NCI-H1694 (cell line): ENCODE data around the gene ULK4.
"Not testable (repeated sequence)": the region's sequence is repeated elsewhere in the genome, so short reads cannot be mapped to it uniquely, and the experiment has no call there.

Source experiments
- DNase-seq: peaks from one replicate; lab custom pipeline; 2025; lab: John Stamatoyannopoulos, UW

The ULK4 gene

GRCh38 chr3:41315126-41315525, 646.8 kb downstream of the ULK4 start:
- no peak for DNase-seq

DNA sequence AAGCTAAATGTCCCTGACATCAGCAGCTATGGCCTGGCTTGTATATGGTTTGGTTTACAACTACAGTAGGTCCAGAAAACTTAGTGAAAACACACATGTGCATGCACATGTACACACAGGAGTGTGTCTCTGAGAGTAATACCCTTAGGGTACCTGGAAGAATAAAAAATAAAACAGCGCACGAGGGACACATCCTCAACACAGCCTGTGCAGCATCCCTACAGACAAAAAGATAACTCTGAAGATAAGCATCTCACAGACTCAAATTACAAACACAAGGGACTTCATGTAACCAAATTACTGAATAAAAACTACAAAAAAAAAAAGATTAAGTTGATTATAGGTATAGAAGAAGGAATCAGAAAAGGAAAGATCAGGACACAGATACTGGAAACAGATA, 653.8 kb downstream of the ULK4 start:
- no peak for DNase-seq

DNA sequence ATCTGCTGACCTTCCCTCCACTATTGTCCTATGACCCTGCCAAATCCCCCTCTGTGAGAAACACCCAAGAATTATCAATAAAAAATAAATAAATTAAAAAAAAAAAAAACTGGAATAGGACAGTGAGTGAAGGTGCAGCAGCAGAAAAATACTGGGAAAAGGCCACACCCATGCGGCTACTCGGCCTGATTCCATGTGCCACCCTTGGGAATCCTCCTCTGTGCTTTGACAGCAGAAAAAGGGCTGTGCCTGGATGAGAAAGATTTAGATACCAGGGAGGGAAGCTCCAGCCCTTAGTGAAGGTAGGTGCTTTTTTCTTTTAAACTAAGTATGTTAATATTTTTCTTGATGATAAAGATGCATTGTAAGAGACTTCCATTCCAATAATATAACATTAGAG, 654.8 kb downstream of the ULK4 start:
- DNase-seq: no peak

DNA sequence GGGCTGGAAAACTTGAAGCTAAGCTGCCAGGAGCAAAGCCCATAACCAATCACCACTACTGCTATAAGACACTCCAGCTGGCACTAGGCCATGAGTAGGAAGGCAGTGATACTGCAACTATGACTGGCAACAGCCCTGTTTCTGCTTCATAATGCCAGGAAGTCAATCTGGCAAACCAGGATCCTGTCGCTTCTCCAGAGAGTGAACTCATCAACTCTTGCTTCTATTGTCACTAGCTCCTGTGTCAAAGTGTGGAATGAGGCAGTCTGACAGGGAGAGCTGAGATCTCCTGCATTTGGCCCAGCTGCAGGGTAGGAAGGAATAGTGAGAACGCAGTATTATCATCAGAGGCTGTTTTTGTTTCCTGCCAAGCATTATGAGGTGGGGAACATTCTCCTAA, 657.3 kb downstream of the ULK4 start:
- DNase-seq: no peak

DNA sequence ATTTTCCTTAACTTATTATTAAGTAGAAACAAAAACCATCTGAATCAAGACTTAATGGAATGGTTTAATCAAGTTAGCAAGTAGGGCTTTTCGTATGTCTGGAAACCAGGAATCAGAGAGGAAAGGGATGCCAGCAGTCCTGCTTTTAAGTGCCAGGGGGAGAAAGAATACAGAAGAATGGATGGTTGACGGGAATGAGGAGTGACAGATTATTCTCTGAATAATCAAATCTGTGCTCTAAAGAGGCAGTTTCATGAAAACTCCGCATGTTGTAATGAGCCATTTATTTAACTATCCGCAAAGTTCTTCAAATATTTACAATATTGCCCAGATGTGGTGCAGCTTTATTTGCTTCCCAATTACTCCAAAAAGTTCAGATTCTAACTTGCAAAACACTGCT, 659.6 kb downstream of the ULK4 start:
- no peak for DNase-seq

- no peak for DNase-seq
Measured at GRCh38 chr3:41301548-41301947, 660.4 kb downstream of the ULK4 start.

- no peak for DNase-seq
Measured at GRCh38 chr3:41299036-41299435, 662.9 kb downstream of the ULK4 start.

DNA sequence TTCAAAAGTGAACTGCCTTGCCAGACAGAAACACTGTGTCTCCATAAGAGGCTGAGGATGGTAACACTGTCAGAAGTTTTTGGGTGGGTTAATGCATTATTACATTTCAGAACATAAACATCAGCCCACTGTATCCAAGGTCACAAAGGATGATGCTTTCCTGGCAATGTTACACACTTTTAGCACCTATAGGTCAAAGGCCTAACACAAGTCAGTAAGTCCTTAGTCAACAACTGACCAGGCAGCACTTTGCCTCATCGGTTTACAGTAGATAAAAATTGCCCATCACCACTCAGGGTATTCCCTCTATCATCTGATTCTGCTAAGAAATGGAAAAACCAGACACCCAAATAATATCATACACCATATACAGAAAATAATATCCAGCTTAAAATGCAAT, 664.2 kb downstream of the ULK4 start:
- no peak for DNase-seq

GRCh38 chr3:41296556-41296955, 665.3 kb downstream of the ULK4 start:
- DNase-seq: no peak

DNA sequence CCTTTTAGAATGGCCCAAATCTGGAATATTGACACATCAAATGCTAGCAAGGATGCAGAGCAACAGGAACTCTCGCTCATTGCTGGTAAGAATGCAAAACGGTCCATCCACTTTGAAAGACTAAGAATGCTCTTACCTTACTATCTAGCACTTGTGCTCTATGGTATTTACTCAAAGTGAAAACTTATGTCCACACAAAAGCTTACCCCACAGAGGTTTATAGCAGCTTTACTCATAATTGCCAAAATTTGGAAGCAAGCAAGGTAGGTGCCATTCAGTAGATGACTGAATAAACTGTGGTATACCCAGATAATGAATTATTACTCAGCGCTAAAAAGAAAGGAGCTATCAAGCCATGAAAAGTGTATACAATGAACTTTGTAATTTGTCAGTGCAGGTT, 666.2 kb downstream of the ULK4 start:
- no peak for DNase-seq

- no peak for DNase-seq
Measured at GRCh38 chr3:41293169-41293681, 668.7 kb downstream of the ULK4 start.

DNA sequence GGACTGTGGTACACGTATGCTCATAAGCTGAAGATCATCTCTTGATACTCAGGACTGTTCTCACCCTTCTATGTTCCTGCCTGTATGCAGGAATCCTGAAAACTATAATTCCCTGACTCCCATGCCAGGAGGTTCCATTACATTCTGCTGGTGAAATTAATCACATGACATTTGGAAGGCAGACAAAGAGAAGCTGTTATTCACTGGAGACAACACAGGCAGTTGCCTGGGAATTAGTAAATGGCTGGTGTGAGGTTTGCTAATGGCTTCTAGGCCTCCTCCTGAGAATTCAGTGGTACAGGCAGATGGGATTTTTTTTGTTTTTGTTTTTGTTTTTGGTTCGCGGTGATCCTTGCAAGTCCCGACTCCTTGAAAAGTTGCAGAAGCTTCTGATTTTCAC, 671.2 kb downstream of the ULK4 start:
- no peak for DNase-seq

- DNase-seq: no peak
Measured at GRCh38 chr3:41290306-41290705, 671.6 kb downstream of the ULK4 start.

DNA sequence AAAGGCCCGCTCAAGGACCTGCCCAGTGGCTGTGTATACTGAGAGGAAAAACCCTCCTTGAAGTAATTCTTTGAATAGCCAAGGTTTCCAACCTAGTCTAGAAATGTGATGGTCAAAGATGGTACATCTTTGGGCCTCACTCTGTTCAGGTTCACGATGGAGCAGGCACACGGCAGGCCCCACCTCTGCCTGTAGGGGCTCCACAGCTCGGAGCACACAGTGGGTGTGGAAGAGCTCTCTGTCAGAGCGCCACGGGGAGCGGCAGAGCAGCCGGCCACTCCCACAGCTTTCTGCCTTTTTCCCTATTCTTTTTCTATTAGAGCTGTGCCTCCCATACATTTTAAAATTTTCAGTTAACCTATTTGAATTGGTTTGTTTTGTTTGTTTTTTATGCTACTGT, 673.1 kb downstream of the ULK4 start:
- DNase-seq: no peak

DNA sequence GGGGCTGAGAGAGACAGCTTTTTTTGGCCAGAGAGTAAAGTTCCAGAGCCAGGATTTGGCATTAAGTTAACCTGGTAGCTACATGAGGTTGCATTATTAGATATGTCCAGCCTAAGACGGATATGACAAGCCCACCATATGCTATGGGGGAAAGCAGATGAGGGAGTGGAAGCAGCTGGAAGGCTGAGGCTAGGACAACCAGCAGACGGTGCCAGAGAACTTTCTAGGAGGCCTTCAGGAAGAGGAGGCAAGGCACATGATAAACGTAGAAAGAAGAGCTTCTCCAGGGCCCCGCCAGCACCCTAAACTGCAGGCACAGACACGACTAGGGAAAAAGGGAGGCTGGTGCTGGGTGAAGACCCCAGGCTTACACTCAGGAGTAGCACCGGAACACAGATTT, 675.6 kb downstream of the ULK4 start:
- DNase-seq: no peak

GRCh38 chr3:41284934-41285333, 677.0 kb downstream of the ULK4 start:
- DNase-seq: not testable (repeated sequence)

DNA sequence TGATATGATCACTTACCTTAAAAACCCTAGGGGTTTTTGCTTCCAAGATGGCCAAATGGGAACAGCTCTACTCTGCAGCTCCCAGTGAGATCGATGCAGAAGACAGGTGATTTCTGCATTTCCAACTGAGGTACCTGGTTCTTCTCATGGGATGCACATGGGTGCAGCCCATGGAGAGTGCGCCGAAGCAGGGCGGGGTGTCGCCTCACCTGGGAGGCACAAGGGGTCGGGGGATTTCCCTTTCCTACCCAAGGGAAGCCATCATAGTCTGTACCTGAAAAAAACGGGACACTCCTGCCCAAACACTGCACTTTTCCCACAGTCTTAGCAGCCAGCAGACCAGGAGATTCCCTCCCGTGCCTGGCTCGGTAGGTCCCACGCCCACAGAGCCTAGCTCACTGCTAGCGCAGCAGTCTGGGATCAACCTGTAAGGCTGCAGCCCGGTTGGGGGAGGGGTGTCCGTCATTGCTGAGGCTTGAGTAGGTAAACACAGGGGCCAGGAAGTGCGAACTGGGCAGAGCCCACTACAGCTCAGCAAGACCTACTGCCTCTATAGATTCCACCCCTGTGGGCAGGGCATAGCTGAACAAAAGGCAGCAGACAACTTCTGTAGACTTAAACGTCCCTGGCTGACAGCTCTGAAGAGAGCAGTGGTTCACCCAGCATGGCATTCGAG, 684.0 kb downstream of the ULK4 start:
- no peak for DNase-seq

DNA sequence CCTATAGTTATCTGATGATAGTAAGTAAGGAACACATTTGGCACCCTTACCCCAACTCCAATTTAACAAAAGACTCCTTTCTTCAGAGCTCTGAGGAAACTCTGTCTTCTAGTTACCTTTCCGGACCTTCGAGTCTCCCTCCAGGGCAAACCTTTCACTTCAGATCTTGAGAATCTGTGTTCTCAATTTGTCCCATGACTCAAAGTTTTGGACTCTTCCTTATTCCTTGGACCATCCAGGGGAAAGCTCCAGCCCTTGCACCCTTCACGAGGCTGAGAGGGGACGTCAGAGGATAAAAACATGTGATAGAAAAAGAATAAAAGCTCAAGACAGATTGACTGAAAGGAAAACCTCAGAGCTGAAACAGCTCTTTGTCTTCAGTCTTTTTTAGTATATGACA, 685.7 kb downstream of the ULK4 start:
- DNase-seq: no peak

DNA sequence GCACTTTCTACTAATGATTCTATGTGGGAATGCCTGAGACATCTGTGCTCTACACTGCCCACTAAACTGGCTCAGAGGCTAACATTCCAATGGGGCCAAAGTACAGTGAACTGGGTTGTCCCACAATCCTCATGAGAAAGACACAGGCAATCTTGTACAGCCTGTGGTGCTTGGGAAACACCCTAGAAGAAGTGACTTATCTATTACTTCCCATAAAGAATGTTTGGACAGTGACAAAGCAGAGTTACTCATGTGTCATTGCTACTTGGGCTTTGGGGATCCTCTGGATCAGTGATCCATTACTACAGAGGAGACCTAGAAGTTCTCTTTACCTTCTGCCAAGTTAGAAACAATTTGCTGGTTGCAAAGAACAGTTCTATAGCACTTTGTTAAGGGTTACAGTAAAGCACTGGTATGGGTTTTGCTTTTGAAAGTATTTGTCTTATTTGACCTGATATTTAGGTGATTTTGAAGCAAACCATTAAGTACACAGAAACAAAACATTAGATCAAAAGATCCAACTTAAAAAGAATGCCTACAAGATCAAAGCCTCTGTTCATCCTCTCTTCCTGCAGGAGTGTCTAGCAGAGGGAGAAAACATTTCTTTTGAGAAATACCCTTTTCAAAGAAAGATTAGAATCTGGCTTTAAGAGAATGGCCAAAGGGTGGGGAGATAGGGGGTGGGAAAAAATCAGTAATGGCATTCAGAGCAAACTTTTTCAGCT, 686.8 kb downstream of the ULK4 start:
- no peak for DNase-seq

- DNase-seq: no peak
Measured at GRCh38 chr3:41272667-41273066, 689.2 kb downstream of the ULK4 start.

- no peak for DNase-seq
Measured at GRCh38 chr3:41267975-41268640, 693.8 kb downstream of the ULK4 start.

- DNase-seq: no peak
Measured at GRCh38 chr3:41265823-41266273, 696.1 kb downstream of the ULK4 start.

DNA sequence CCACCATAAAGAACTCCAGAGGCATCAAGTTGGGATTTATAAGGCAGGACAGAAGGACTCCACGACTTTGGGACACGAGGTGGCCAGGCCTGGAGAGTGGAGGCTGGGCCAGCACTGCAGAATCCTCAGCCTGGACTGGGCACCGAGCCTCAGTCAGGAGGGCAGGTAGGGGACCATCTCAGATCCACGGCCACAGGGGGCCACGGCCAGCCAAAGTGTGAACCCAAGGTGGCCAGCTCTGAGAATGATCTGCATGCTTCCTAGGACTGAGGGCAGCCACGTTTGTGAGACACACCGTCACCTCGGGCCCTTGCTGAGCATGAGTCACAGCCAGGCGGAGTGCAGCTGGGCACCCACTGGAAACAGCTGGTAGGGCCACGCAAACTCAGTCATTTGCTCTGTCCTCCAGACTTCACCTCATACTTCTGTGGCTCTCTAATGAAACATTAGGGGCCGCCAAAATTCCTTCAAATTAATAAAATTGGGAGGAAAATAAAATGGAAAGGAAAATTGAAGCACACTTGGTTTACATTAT, 696.8 kb downstream of the ULK4 start:
- DNase-seq: no peak
